ENCODE data around the gene DGCR8.
A peak's percentile ranks its signal among the peaks of the same experiment; 100 is the strongest.
"Not testable (repeated sequence)": the region's sequence is repeated elsewhere in the genome, so short reads cannot be mapped to it uniquely, and the experiment has no call there.

Gene DGCR8

DNA sequence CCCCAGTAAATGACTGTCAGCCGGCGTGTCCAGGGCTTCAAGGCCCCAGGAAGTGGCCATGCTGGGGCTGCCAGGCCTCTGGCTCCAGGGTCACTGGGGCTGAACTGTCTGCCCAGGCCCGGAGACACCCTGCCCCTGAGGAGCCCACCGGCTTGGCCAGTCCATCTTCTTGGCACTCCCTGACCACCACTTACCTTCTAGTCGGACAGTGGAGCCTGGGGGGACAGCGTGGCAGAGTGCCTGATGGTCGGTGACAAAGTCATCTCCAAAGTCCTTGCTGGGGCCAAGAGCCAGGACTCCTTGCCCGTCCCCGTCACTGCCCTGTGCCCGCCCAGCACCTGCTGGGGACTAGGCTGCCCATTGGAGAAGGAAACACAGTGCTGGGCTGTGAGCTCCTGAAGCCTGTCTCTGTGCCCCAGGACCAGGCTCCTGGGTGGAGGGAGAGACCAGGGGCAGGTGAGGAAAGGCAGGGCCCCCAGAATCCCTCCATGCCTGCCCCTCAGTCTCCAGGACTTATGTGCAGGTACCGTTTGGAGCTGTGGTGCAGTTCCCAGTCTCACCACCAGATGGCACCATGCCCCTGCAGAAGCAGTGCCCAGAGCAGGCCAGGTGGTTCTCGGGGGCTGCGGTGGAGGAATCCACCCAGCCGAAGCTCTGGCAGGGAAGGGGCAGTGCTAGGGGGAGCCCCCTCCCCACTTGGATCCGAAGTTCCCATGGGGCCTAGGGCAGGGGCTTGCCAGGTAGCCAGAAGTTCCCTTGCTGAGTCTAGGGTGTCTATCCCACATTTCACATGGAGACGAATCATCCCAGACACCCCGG is 76.8 kb downstream of the DGCR8 start:
- DNase-seq, result peak; percentile 86 to 88

DNA sequence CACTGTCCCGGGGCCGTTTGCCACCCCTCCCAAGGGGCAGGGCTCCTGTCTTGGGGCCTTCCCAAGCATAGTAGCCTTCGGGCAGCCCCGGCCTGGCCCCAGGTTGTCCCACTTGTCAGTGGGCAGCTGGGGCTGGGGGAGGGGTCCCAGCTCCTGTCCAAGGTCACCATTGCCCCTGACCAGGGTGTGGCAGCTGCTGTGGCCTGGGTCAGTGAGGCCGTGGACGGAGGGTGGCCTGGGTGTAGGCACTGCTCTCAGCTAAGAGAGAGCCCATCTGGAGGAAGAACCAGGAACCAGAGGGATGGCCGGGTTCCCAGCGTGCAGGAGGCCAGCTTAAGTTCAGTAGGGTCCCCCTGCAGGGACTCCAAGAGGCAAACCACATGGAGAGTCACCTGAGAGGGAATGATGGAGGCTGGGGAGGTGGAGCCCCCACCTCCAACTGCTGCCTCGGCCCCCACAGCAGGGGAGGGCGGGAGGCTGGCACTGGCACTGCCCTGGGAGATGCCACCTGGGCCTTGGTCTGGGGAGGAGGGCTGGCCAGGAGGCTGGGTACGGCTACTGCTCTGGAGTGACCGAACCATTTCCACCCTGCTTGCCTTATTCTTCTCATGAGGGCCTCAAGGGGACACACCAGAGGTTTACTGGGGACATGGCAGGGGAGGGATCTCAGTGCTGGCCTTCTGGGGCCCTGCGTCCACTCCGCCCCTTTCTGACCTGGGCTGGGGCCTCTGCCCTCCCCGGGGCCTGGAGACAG is 77.6 kb downstream of the DGCR8 start:
- DNase-seq, result no peak

DNA sequence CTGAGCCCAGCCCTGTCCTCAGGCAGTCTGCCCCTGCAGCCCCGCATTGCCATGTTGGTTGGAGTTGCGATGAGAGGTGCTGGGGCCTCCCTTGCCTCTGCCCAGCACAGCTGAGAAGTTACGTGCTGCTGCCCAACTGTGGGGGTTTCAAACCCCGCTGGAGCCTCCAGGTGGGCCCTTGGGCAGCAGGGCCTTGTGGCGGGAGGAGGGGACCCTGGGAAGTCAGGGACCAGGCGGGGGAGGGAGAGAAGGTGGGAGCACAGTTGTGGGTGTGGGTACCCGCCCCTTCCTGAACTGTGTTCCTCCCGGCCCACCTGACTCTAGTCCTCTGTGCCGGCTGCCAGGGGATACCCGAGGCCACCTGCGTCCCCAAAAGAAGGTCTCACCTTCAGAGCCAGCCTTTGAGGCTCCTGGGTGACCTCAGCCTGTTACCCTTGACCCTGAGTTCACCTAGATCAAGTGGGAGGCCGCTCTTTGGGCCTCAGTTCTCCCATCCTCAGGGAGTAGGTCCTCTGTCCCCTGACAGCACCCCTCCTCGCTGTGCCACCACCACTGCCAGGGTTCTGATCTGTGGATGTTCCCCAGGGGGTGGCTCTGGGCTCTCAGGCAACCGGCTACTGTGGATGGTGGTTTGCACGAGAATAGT is 78.5 kb downstream of the DGCR8 start:
- no peak for DNase-seq

DNA sequence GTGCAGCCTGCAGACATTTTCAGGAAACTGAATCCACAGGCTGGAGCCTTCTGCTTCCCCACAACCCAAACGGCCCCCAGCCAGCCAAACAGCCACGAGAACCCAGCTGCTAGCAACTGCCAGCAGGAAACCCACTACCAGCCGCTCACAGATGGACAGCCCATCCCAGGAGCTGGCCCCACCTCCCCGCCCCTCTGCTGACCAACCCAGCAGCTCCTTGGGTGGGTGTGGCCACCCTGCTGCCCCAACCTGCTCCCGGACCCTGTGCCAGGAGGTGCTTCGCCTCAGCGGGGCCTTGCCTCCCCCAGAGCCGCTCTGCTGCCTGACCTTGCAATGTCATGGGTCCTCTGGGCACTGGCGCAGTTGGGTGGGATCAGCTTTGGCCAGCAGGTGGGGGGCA is 79.0 kb downstream of the DGCR8 start:
- DNase-seq, result no peak

DNA sequence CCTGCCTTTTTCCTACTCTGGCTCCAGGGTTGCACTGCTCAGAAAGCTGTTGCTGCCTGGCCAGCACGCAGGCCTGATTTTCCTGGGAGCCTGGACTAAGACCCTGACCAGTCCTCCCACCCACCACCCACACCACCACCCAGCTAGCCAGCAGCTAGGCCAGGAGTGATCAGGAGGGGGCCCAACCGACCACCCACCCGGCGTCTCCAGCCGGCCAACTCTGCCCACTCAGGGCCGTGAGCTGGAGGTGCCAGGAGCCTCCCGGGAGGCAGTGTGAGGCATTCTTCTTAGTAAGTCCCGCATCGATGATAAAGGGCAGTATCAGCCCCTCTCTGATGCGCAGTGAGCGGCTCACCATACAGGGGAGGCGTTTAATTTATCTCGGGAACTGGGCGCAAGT is 79.5 kb downstream of the DGCR8 start:
- DNase-seq, result not testable (repeated sequence)

DNA sequence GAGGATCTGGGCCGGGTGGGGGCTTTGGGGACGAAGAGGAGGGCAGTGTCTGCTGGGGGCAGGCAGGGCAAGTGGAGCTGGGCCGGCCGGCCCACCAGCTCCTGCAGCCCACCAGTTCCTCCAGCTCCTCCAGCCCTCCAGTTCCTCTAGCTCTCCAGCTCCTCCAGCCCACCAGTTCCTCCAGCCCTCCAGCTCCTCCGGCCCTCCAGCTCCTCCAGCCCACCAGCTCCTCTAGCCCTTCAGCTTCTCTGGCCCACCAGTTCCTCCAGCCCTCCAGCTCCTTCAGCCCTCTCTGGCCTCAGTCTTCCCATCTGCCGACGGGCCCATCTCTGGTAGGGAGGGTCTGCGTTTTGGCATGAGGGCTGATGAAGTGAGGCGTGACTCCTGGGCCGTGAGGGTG is 80.0 kb downstream of the DGCR8 start:
- DNase-seq, result no peak

Data from CD4-positive, alpha-beta T cell treated with Interleukin-1 beta for 1 hour (primary cell).